Muscle of arm (tissue), 12 donors: Measurements from ENCODE around the gene GFPT2. TPM values are rescaled to one million over a fixed set of nuclear protein-coding genes. Genes with fewer than 3 reads are reported as not detected.
"Not testable (repeated sequence)": the region's sequence is repeated elsewhere in the genome, so short reads cannot be mapped to it uniquely, and the experiment has no call there.

ENCODE experiments used
- DNase-seq: peaks from one replicate; pipeline ENCODE4 v3.0.0-alpha.2; 2013
- polyA plus RNA-seq, 12 donors: library from polyadenylated mRNA; unstranded; fragments of 120-200 nt; gene quantifications; one replicate each; pipeline ENCODE4 v1.2.1, GENCODE V29; 2013; ENCODE audit not compliant: insufficient read length in 12 of 12

The GFPT2 gene
- polyA plus RNA-seq, 12 donors = 7.3 to 12.5 (median 9.8) TPM; not detected in 1

GRCh38 chr5:180311216-180311615 is 41.9 kb downstream of the GFPT2 start:
- no peak for DNase-seq

DNA sequence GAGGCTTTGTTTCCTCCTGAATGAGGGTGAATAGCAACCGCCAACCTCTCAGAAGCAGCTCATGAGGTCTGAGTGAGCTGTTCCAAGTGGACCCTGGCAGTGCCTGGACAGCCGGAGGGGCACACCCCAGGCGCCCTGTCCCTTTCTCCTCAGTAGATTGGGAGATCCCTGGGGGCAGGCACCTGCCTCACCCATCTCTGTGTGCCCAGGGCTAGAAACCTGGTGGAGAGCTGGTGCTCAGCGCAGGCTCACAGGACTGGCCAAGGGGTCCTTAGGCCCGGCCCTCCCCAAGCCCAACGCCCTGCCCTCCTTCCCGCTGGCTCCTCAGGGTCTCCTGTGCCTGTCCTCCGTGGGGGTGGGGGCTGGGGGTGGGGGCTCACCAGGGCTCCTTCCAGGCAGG is 46.3 kb downstream of the GFPT2 start:
- no peak for DNase-seq

DNA sequence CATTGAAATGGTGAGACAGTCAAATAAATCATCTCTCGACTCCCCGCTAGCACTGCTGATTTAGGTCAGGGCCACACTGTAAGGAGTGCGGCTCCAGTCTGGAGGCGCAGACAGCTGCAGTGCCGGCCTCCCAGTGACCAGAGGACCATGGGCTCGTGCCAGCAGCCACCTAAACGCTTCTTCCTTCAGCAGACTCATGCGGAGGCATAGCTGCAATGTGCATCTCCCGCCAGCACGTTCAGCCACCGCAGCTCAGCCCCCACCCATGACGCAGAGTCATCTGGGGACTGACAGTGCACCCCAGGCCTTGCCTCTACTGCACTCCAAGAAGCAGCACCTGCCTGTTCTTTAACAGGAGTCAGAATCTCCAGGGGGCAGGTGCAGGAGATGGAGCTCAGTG is 47.7 kb downstream of the GFPT2 start:
- DNase-seq = no peak

DNA sequence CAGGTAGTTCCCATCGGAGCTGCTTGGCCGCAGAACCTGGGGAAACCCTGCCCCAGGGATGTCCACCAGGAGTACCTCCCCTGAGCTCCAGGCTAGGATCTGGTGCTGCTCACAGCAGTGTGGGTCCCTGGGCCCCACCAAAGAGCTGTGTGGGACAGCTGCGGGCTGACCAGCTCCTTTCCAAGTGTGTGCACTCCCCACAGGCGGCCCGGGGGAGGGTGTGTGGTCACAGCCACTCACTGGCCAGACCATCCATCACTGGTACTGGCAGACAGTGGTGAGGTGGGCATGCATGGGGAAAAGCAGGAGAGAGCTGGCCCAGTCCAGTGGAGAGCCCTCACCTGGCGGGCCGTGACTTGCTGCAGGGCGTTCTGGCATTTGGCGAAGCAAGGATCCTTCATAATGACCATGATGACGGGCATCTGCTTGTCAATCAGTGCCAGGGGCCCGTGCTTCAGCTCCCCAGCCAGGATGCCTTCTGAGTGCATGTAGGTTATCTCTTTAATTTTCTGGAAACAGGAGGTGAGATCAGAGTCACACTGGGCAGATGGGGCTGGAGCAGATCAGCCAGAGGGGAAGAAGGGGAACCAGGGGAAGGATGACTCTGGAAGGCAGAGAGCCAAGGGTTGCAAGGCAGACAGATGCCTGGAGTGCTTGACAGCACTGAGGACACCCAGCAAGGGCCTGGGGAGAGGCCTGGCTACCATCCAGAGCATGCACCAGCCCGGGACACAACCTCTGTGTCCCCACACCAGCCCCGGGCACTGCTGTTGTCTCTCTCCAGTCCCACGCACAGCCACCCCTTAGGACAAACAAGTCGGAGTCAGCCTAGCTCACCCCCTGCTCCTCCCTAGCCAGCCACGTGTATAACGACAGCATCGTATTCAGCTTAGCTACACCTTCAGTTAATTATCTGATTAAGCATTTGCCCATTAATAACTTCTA is 48.4 kb downstream of the GFPT2 start:
- no peak for DNase-seq

- DNase-seq = no peak
Measured at GRCh38 chr5:180304016-180304292, 49.2 kb downstream of the GFPT2 start.

- no peak for DNase-seq
Measured at GRCh38 chr5:180303226-180304015, 49.7 kb downstream of the GFPT2 start.

GRCh38 chr5:180302256-180302655 is 50.9 kb downstream of the GFPT2 start:
- no peak for DNase-seq

DNA sequence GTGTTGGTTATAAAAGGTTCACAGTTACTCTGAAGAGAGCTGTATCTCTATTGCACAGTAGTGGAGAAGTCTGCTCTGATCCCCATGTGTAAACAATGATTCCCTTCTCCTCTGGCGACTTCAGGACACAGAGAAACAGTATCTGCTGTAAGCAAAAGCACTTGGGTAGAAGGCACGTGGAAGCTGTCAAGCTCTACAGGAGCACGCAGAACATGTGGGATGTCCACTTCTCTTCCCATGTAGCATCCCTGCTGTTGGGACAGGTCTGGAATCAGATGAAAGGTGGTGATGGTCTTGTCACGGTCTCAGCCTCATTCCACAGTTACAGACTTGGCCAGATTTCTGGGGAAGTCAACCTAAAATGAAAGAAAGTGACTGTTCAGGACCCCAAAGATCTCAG is 51.9 kb downstream of the GFPT2 start:
- DNase-seq = no peak

DNA sequence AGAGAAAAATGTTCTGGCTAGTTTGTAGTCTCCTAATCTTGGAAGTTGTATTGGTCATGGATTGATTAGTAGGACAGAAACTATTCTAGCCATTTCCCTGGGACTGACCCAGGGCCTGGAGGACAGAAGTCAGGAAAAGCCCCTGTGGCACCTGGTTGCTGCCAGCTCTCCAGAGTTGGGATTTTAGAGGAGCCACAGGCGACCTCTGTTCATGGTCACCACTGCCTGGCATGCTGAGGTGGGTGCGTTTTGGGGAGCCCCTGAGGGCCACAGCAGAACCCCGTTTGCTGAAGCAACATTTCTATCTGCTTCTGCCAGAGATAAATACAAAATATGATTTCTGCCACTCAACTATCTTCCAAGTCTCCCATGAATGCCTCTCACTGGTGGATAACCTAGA is 53.6 kb downstream of the GFPT2 start:
- no peak for DNase-seq

GRCh38 chr5:180299014-180299413 is 54.1 kb downstream of the GFPT2 start:
- DNase-seq = not testable (repeated sequence)

- DNase-seq = no peak
Measured at GRCh38 chr5:180297587-180298282, 55.4 kb downstream of the GFPT2 start.

DNA sequence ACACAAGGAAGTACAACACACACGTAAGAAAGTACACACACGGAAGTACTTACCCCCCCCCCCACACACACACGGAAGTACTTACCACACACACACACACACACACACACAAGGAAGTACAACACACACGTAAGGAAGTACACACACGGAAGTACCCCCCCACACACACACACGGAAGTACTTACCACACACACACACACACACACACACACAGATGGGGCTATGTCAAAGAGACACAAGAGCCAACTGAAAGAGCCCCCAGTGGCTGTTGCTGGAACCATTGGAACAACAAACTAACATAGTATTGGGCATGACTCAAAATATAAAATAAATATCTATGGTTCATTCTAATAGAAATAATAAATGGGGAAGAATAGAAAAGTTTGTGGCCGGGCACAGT is 56.4 kb downstream of the GFPT2 start:
- DNase-seq = no peak

GRCh38 chr5:180294913-180295555 is 58.1 kb downstream of the GFPT2 start:
- DNase-seq = no peak

DNA sequence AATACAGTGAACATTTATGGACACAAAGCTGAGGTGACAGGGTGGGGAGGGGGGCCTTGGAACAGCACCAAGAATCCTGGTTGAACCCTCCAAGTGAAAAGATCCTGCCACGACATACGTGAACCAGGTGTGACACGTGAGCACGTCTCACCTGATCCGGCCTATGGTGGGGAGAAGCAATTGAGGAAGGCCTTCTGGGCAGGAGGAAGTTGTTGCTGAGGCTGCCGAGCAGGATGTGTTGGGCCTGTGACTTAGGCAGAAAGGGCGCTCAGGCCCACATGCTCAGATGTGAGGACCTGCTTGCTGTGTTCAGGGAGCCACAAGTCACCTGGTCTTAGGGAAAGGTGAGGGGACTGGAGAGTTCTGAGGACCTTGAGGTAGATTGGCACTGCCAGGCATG is 58.7 kb downstream of the GFPT2 start:
- DNase-seq = no peak

- DNase-seq = peak; percentile 82
Measured at GRCh38 chr5:180291943-180292831, 60.9 kb downstream of the GFPT2 start, which contains the start of gene MAPK9. TSS of gene MAPK9 (minus strand) at chr5:180292083. CDS start at chr5:180280561, 11,522 bp downstream.

DNA sequence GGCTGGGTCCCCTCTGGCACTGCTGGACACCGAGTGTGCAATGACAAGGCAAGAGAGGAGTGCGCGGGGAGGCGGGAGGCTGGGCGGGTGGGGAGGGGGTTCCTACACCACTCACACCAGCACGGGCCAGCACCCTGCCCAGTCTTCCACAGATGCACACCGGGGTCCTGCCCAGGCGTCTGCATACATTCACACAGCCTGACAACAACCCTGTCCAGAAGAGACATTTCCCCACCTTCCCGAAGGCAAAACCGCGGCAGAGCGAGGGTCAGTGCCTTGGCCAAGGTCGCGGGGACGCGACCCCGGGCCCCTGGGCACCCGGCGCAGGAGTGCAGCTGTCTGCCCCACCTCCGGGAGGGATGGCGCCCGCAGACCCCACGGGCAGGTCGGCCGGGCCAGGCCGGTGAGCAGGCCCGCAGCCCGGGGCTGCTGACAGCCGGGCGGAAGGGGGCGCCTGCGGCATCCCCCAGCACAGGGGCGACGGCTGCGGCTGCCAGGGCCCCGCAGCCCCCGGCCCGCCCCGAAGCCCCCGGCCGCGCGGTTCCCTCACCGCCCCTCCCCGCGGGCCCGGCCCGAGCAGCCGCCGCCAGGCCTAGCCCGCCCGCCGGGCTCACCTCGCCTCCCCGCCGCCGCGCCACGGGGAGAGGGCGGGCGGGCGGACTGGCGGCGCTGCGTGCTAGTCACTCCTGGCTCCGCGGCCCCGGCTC is 61.7 kb downstream of the GFPT2 start:
- DNase-seq = no peak

DNA sequence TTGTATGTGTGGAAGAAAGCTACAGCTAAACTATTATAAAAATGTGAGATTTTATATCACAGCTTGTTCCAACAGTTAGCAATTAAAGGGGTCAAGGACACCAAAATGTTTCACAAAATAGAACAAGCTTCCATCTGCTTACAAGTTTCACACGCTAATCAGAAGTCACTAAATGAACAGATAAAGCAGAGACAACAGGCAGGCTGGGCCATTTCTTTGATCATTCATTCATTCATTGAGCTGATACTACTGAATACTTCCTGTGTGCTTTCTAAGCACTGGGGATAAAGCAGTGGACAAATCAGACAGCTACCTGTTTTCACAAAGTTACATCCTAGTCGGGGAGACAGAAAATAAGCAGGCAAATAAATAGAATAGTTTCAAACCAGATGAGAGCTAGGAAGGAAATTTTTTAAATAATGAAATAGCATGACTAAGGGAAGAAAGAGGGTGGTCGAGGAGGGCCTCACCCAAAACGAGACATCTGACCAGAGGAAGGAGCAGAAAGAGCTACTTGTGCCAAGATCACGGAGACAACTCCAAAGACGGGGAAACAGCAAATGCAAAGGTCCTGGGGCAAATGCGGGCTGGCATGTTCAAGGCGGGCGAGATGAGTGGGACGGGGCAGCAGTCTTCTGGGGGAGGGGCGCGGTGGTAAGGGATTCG is 62.4 kb downstream of the GFPT2 start:
- no peak for DNase-seq

GRCh38 chr5:180289966-180290365 is 63.2 kb downstream of the GFPT2 start:
- DNase-seq = no peak

- no peak for DNase-seq
Measured at GRCh38 chr5:180289433-180289832, 63.7 kb downstream of the GFPT2 start.

DNA sequence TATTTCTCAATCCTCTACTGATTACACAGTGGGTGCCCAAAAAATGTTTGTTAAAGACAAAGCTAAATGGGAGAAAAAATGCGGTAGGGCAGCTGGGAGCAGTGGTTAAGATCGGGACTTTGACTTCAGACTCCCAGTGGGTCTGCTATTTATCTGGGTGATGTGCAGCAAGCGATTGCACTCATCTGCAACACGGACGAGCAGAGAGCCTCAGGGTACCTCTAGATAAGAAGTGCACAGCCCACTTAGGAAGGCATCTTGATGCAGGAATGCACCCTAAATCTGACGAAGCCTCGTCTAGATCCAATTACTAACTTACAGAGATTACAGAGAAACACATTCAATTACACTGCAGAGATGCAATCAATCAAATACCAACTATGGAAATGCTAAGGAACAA is 65.3 kb downstream of the GFPT2 start:
- no peak for DNase-seq
